DMS 273 treated with DMSO at 0.1 percent for 48 hours (cell line): Measurements from ENCODE around the gene SRRM4.
"Not testable (repeated sequence)": the region's sequence is repeated elsewhere in the genome, so short reads cannot be mapped to it uniquely, and the experiment has no call there.

Source experiments
- DNase-seq: peaks from one replicate; lab custom pipeline; 2025; lab: John Stamatoyannopoulos, UW

SRRM4 gene

GRCh38 chr12:118981285-118982211 lies at the start of gene SRRM4:
SRRM4 (plus strand) TSS chr12:118981541; CDS start chr12:118981883, 342 bp downstream.
- DNase-seq: peak; percentile 39

GRCh38 chr12:118946256-118946655 lies 35.1 kb upstream of the SRRM4 start:
- DNase-seq: no peak

GRCh38 chr12:118958520-118958919 lies 22.8 kb upstream of the SRRM4 start:
- DNase-seq: no peak

GRCh38 chr12:118959348-118959747 lies 22.0 kb upstream of the SRRM4 start:
- DNase-seq: no peak

- no peak for DNase-seq
Observed at GRCh38 chr12:118959985-118960560, 21.3 kb upstream of the SRRM4 start.

GRCh38 chr12:118960865-118961264 lies 20.5 kb upstream of the SRRM4 start:
- no peak for DNase-seq

- DNase-seq: no peak
Observed at GRCh38 chr12:118964988-118965387, 16.4 kb upstream of the SRRM4 start.

- DNase-seq: no peak
Observed at GRCh38 chr12:118970856-118971255, 10.5 kb upstream of the SRRM4 start.

- DNase-seq: no peak
Observed at GRCh38 chr12:118972982-118973381, 8.4 kb upstream of the SRRM4 start.

GRCh38 chr12:118979763-118980406 lies 1.5 kb upstream of the SRRM4 start:
- DNase-seq: peak; percentile 27

- peak; percentile 9 for DNase-seq
Observed at GRCh38 chr12:118980407-118981014, 830 bp upstream of the SRRM4 start.

- DNase-seq: no peak
Observed at GRCh38 chr12:118982302-118982701, 961 bp downstream of the SRRM4 start.

- DNase-seq: no peak
Observed at GRCh38 chr12:118982984-118983761, 1.8 kb downstream of the SRRM4 start.

GRCh38 chr12:118984161-118984943 lies 3.0 kb downstream of the SRRM4 start:
- DNase-seq: peak; percentile 41

- no peak for DNase-seq
Observed at GRCh38 chr12:118986050-118986449, 4.7 kb downstream of the SRRM4 start.

GRCh38 chr12:118999107-118999506 lies 17.8 kb downstream of the SRRM4 start:
- DNase-seq: no peak

GRCh38 chr12:119005085-119005484 lies 23.7 kb downstream of the SRRM4 start:
- no peak for DNase-seq

GRCh38 chr12:119005913-119006312 lies 24.6 kb downstream of the SRRM4 start:
- peak; percentile 50 for DNase-seq

GRCh38 chr12:119006746-119007145 lies 25.4 kb downstream of the SRRM4 start:
- peak; percentile 85 for DNase-seq

- DNase-seq: not testable (repeated sequence)
Observed at GRCh38 chr12:119008273-119008672, 26.9 kb downstream of the SRRM4 start.
